ENCODE measurements around the gene COQ3.
A peak's percentile ranks its signal among the peaks of the same experiment; 100 is the strongest.

COQ3 gene

GRCh38 chr6:99354983-99355382 is 39.0 kb downstream of the COQ3 start:
- Histone ChIP-seq H3K36me3 (no peaks in the 10 kb centered on the region), H3K4me3 (ENCODE audit: low read depth, low read length) (no peak overlapping the region), H3K9me3 (ENCODE audit: severe bottlenecking) (no peaks in the 10 kb centered on the region), H3K27me3 (ENCODE audit: insufficient read depth, low read depth, severe bottlenecking) (no peaks in the 10 kb centered on the region), H3K27ac (no peak overlapping the region)
- TF ChIP-seq CTCF (IDR thresholded peaks at IDR 0.05; ENCODE audit: low read depth, low read length) = no peak
- no peak for DNase-seq

GRCh38 chr6:99353126-99353525 is 40.9 kb downstream of the COQ3 start:
- H3K27ac ChIP-seq = no peak overlapping the region
- DNase-seq = no peak
- H3K9me3 ChIP-seq (ENCODE audit: severe bottlenecking) = no peaks in the 10 kb centered on the region
- no peaks in the 10 kb centered on the region for H3K27me3 ChIP-seq (ENCODE audit: insufficient read depth, low read depth, severe bottlenecking)
- no peak for TF ChIP-seq CTCF (IDR thresholded peaks at IDR 0.05; ENCODE audit: low read depth, low read length)
- H3K36me3 ChIP-seq = no peaks in the 10 kb centered on the region
- H3K4me3 ChIP-seq (ENCODE audit: low read depth, low read length) = no peak overlapping the region

GRCh38 chr6:99350573-99350972 is 43.4 kb downstream of the COQ3 start:
- no peak for TF ChIP-seq CTCF (IDR thresholded peaks at IDR 0.05; ENCODE audit: low read depth, low read length)

GRCh38 chr6:99349171-99350141 is 44.5 kb downstream of the COQ3 start, which contains the start of gene FAXC:
TSS of gene FAXC (minus strand) at chr6:99349674. CDS start at chr6:99349372, 302 bp downstream.
- no peaks in the 10 kb centered on the region for H3K36me3 ChIP-seq
- peak within 1 kb of the TSS; percentile 81 for H3K27ac ChIP-seq
- peak within 1 kb of the TSS; percentile 84 for H3K4me3 ChIP-seq (ENCODE audit: low read depth, low read length)
- H3K27me3 ChIP-seq (ENCODE audit: insufficient read depth, low read depth, severe bottlenecking) = no peaks in the 10 kb centered on the region
- no peaks in the 10 kb centered on the region for H3K9me3 ChIP-seq (ENCODE audit: severe bottlenecking)
- peak; percentile 36 for TF ChIP-seq CTCF (IDR thresholded peaks at IDR 0.05; ENCODE audit: low read depth, low read length)
- peak; percentile 83 for DNase-seq

More at GRCh38 chr6:99350573-99350972, 43.4 kb downstream of the COQ3 start:
- peak; percentile 27 for DNase-seq
- no peak overlapping the region for H3K27ac ChIP-seq
- peak overlapping the region; percentile 45 for H3K4me3 ChIP-seq (ENCODE audit: low read depth, low read length)
- no peaks in the 10 kb centered on the region for H3K9me3 ChIP-seq (ENCODE audit: severe bottlenecking)
- H3K36me3 ChIP-seq = no peaks in the 10 kb centered on the region
- H3K27me3 ChIP-seq (ENCODE audit: insufficient read depth, low read depth, severe bottlenecking) = no peaks in the 10 kb centered on the region

- Histone ChIP-seq H3K27ac (peak overlapping the region; percentile 81), H3K36me3 (no peaks in the 10 kb centered on the region), H3K27me3 (ENCODE audit: insufficient read depth, low read depth, severe bottlenecking) (no peaks in the 10 kb centered on the region), H3K4me3 (ENCODE audit: low read depth, low read length) (peak overlapping the region; percentile 84), H3K9me3 (ENCODE audit: severe bottlenecking) (no peaks in the 10 kb centered on the region)
- no peak for TF ChIP-seq CTCF (IDR thresholded peaks at IDR 0.05; ENCODE audit: low read depth, low read length)
- no peak for DNase-seq
These were observed 45.5 kb downstream of the COQ3 start for GRCh38 chr6:99348288-99349170.

Data from WERI-Rb-1 (cell line).